HTERT RPE-1 (cell line): ENCODE data around the gene DPT.

ENCODE experiments used
- in situ Hi-C: fragments of 300-500 bp; cut with MboI; formaldehyde crosslinking; loops from 4 replicates; pipeline ENCODE4 v1.14.3; 2020; ENCODE audit warnings: low sequenced_read_pairs

The DPT gene

DNA sequence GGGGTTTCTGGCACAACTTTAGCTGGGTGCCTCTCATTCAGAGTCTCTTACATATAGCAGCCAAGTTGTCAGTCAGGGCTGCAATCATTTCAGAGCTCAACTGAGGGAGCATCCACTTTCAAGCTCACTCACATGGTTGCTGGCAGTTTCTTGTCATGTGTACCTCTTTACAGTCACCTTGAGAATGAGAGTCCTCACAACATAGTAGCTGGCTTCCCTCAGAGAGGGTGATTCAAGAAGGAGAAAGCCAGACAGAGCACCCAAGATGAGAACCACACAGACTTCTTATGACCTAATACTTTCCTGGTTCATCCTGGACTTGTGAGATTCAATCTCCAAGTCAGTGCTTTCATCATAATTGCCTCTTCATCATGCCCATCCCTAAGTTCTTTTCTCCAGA is 57.2 kb downstream of the DPT start:
- in situ Hi-C loops, result no loop called here

DNA sequence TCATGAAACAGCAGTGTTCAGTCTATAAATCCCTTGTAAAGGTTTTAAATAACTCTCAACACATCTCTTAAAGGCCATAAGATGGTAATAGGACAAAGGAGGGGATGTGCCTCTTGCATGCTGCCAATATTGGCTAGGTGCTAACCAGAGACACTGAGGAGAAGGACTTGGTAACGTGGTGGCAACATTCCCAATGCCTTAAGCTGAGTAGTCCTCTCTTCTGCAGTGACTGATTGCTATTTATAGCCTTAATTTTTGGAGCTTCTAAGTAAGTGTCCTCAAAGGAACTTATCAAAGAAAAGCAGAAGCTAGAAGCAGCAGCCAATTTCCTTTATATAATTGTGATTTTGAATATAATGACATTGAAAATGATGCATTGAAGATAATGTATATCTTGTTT is 63.0 kb downstream of the DPT start:
- in situ Hi-C loops, result no loop called here

DNA sequence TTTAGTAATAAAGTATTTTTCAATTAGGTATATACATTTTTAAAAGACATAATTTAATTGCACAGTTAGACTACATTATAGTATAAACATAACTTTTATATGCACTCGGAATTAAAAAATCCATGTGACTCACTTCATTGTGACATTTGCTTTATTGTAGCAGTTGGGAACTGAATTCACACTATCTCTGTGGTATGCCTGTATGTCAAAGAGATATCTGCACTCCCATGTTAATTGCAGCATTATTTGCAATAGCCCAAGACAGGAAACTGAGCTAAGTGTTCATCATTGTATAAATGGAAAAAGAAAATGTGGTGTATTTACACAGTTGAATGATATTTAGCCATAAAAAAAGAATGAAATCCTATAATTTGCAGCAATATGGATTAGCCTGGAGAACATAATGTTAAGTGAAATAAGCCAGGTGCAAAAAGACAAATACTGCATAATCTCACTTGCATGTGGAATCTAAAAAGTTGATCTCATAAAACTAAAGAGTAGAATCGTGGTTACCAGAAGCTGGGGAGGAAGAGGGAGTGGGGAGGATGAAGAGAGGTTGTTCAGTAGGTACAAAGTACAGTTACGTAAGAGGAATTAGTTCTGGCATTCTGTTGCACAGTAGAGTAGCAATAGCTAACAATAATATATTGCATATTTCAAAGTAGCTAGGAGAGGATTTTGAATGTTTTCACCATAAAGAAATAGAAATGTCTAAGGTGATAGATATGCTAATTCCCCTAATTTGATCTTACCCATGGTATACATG is 64.8 kb downstream of the DPT start:
- in situ Hi-C loops, result no loop called here

DNA sequence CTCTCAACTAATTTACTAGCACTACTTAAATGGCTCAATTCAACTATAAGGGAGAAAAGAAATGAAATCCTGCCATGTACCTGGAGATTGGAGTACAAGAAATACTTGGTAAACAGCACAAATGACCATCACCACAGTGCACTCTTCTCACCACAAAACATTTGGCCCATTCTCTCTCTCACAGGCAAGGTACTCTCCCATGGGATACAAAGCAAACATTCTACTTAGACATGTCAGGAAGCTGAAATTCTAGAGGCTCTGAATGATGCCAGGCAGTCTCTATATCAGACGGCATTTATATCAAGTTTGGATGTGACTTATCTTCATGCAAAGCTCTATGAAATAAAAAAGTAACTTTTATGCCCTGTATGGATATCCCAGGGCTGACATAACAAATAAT is 72.5 kb downstream of the DPT start:
- in situ Hi-C loops, result no loop called here

DNA sequence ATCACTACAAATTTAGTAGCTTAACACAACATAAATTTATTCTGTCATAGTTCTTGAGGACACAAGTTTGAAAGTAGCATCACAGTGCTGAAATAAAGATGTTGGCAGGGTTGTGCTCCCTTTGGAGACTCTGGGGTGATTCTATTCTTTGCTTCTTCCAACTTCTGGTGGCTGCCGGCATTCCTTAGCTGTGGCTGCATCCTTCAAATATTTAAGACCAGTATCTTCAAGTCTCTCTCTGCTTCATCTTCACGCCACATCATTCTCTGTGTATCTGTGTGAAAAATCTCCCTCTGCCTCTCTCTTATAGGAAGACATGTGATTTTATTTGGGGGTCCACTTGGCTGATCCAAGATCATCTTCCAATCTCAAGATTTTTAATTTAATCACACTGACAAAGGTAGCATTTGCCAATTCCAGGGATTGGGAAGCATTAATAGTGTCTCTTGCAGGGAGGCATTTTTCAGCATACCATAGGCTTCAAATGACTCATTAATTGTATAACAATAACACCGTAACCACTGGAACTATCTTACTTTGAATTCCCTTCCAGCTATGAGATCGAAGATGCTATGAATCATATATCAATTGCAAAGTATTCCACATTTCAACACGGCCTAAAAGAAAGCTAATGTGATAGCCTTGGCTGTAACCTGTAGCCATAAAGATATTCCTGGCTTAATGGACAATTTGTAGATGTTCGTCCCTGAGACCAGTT is 74.6 kb downstream of the DPT start:
- in situ Hi-C loops, result no loop called here

DNA sequence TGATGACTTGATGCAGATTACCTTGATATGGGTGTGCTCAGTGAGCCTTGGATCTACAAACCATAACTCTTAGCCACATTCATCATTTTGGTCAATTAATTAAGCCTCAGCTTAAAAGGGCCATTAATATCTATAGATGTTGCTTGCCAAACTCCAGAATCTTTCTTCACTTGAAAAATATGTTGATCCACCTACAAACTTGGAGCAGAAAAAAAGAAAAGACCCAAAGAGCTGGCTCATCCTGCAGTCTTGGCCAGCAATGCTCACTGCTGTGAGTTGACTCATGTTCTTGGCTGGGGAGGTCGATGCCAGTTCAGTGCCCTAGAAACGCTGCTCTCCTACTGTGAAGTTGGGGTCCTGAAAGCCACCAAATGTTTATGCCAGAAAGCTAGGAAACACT is 75.4 kb downstream of the DPT start:
- in situ Hi-C loops, result no loop called here

DNA sequence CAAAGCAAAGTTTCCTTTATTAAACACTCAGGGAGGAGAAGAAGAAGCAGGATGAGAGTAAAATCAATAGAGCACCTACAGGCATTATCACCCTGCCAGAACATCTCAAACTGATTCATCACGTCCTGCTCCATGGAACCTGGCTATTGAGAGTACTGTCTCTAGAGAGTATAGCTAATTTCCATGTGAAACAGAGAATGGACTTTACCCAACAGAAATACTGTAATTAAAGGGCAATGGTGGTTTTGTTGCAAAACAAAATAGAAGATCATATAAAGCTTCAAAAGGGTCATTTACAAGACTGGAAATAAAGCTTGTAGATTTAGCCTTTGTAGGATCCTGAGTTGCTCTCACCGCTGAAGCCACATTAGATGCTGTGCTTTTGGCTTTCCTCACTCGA is 83.3 kb downstream of the DPT start:
- in situ Hi-C loops, result no loop called here
